ENCODE measurements around the gene NOL4L.
"Not testable (repeated sequence)": the region's sequence is repeated elsewhere in the genome, so short reads cannot be mapped to it uniquely, and the experiment has no call there.

The NOL4L gene

GRCh38 chr20:32595143-32595542, 10.0 kb upstream of the NOL4L start:
- no peak for DNase-seq

- DNase-seq, result not testable (repeated sequence)
These were observed 9.5 kb upstream of the NOL4L start for GRCh38 chr20:32594669-32595068.

GRCh38 chr20:32594204-32594603, 9.1 kb upstream of the NOL4L start:
- no peak for DNase-seq

- DNase-seq, result not testable (repeated sequence)
These were observed 7.5 kb upstream of the NOL4L start for GRCh38 chr20:32592616-32593015.

- DNase-seq, result no peak
These were observed 6.9 kb upstream of the NOL4L start for GRCh38 chr20:32592022-32592421.

GRCh38 chr20:32589769-32590168, 4.6 kb upstream of the NOL4L start:
- no peak for DNase-seq

- DNase-seq, result no peak
These were observed 4.1 kb upstream of the NOL4L start for GRCh38 chr20:32589256-32589655.

- DNase-seq, result no peak
These were observed 2.9 kb upstream of the NOL4L start for GRCh38 chr20:32588040-32588439.

- DNase-seq, result no peak
These were observed 1.2 kb upstream of the NOL4L start for GRCh38 chr20:32586291-32586690.

GRCh38 chr20:32585586-32586127, 524 bp upstream of the NOL4L start:
- DNase-seq, result no peak

GRCh38 chr20:32583581-32584070, 1.5 kb downstream of the NOL4L start:
- peak; percentile 64 for DNase-seq

GRCh38 chr20:32582659-32583580, 2.2 kb downstream of the NOL4L start:
- DNase-seq, result peak; percentile 71

GRCh38 chr20:32581839-32582658, 3.1 kb downstream of the NOL4L start:
- peak; percentile 54 for DNase-seq

GRCh38 chr20:32580970-32581838, 3.9 kb downstream of the NOL4L start:
- DNase-seq, result peak; percentile 90

GRCh38 chr20:32580219-32580969, 4.7 kb downstream of the NOL4L start:
- DNase-seq, result peak; percentile 30

GRCh38 chr20:32578840-32579390, 6.2 kb downstream of the NOL4L start:
- no peak for DNase-seq

- DNase-seq, result not testable (repeated sequence)
These were observed 7.1 kb downstream of the NOL4L start for GRCh38 chr20:32578062-32578461.

- no peak for DNase-seq
These were observed 7.5 kb downstream of the NOL4L start for GRCh38 chr20:32577657-32578056.

- no peak for DNase-seq
These were observed 8.1 kb downstream of the NOL4L start for GRCh38 chr20:32577023-32577422.

GRCh38 chr20:32576560-32576959, 8.6 kb downstream of the NOL4L start:
- no peak for DNase-seq

- DNase-seq, result no peak
These were observed 9.3 kb downstream of the NOL4L start for GRCh38 chr20:32575805-32576204.

All from hematopoietic multipotent progenitor cell treated with erythropoietin and hydrocortisone succinate and interleukin-3 and kit ligand, for 6 days (in vitro differentiated cells).